ENCODE results near the gene AHI1. TPM values are rescaled to one million over a fixed set of nuclear protein-coding genes. Genes with fewer than 3 reads are reported as not detected.

AHI1 gene
- total and polyA plus RNA-seq, 2 donors (not counting 1 experiment from before 2014, with no cell fraction given): 8.3 to 61.7 TPM

DNA sequence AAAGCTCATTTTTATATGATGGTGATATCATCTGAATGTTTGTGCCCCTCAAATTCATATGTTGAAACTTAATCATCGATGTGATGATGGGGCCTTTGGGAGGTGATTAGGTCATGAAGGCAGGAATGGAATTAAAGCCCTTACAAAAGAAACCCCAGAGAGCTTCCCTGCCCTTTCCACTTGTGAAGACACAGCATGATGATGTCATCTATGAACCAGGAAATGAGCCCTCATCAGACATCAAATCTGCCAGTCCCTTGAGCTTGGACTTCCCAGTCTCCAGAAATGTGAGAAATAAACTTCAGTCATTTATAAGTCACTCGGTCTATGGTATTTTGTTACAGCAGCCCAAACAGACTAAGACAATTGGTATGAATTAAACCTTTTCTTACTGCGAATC is 163.4 kb downstream of the AHI1 start:
- no peak overlapping the region for H3K27ac ChIP-seq (ENCODE audit: low read length in 2 of 2)
- no peaks in the 10 kb centered on the region for H3K36me3 ChIP-seq (replicated peaks in 1 of 2; ENCODE audit: control extremely low read depth in 1 of 2, control insufficient read depth in 1 of 2, extremely low read depth in 1 of 2, insufficient read depth in 2 of 2, low read length in 1 of 2)
- no peaks in the 10 kb centered on the region for H3K4me1 Mint-ChIP-seq
- no peak overlapping the region for H3K27ac Mint-ChIP-seq
- DNase-seq (no peak), ATAC-seq (ENCODE audit: low read depth) (no peak)
- H4K20me1 ChIP-seq (ENCODE audit: control insufficient read depth, insufficient read depth, low read length, poor library complexity, severe bottlenecking): no peaks in the 10 kb centered on the region
- TF ChIP-seq, protein P1, sequence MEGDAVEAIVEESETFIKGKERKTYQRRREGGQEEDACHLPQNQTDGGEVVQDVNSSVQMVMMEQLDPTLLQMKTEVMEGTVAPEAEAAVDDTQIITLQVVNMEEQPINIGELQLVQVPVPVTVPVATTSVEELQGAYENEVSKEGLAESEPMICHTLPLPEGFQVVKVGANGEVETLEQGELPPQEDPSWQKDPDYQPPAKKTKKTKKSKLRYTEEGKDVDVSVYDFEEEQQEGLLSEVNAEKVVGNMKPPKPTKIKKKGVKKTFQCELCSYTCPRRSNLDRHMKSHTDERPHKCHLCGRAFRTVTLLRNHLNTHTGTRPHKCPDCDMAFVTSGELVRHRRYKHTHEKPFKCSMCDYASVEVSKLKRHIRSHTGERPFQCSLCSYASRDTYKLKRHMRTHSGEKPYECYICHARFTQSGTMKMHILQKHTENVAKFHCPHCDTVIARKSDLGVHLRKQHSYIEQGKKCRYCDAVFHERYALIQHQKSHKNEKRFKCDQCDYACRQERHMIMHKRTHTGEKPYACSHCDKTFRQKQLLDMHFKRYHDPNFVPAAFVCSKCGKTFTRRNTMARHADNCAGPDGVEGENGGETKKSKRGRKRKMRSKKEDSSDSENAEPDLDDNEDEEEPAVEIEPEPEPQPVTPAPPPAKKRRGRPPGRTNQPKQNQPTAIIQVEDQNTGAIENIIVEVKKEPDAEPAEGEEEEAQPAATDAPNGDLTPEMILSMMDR (IDR thresholded peaks at IDR 0.05): no peak
- H3K4me2 ChIP-seq (replicated peaks; ENCODE audit: low read depth, low read length, poor library complexity, severe bottlenecking): no peak overlapping the region
- no peak overlapping the region for H3K9ac ChIP-seq (ENCODE audit: low read length)
- H3K9me3 Mint-ChIP-seq (ENCODE audit: insufficient read depth): no peaks in the 10 kb centered on the region
- ChIA-PET POLR2A (no interaction called here), CTCF (no interaction called here)
- H2AFZ ChIP-seq (ENCODE audit: insufficient read depth, low read depth, low read length, poor library complexity, severe bottlenecking): no peak overlapping the region
- no CpG with 5 or more reads among the region's 3 CpGs for WGBS (ENCODE audit: insufficient coverage)
- H3K4me3 Mint-ChIP-seq: no peak overlapping the region
- no peak overlapping the region for H3K4me3 ChIP-seq (ENCODE audit: control extremely low read depth in 1 of 5, extremely low read depth in 1 of 5, insufficient read depth in 1 of 5, low read depth in 2 of 5, low read length in 4 of 5)
- no peaks in the 10 kb centered on the region for H3K4me1 ChIP-seq (ENCODE audit: control insufficient read depth in 2 of 2, insufficient read depth in 2 of 2, low read length in 2 of 2)
- H3K27me3 ChIP-seq (replicated peaks in 1 of 4; ENCODE audit: control extremely low read depth in 1 of 4, control insufficient read depth in 3 of 4, insufficient read depth in 4 of 4, low read length in 3 of 4): no peaks in the 10 kb centered on the region
- intact Hi-C loops (cut with micrococcal nuclease): no loop called here
- no peaks in the 10 kb centered on the region for H3K27me3 Mint-ChIP-seq
- no peaks in the 10 kb centered on the region for H3K9me3 ChIP-seq (ENCODE audit: control extremely low read depth in 1 of 3, control insufficient read depth in 2 of 3, insufficient read depth in 1 of 3, low read length in 2 of 3)
- no peaks in the 10 kb centered on the region for H3K79me2 ChIP-seq (ENCODE audit: control insufficient read depth, insufficient read depth, low read length)

DNA sequence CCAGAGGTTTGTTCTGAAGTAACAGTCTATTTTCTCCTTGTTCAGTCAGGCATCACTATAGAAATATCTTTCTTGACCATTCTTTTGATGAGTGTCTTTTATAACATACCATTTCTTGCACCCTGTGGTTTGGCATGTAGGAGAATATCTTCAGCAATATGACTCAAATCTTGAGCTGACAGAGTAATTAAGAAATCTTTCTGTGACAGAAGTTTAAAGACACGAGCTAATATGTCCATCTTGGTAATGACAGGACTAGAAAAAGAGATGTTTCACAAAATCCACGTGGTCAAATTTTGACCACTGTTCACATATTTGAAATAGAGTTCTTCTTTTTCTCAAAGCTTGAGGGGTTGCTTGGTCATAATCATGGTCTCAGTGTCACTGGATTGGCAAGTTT is 166.5 kb downstream of the AHI1 start:
- Histone ChIP-seq H3K4me3 (ENCODE audit: control extremely low read depth in 1 of 5, extremely low read depth in 1 of 5, insufficient read depth in 1 of 5, low read depth in 2 of 5, low read length in 4 of 5) (no peak overlapping the region), H3K27ac (ENCODE audit: low read length in 2 of 2) (no peak overlapping the region), H3K4me2 (replicated peaks; ENCODE audit: low read depth, low read length, poor library complexity, severe bottlenecking) (no peak overlapping the region), H3K36me3 (replicated peaks in 1 of 2; ENCODE audit: control extremely low read depth in 1 of 2, control insufficient read depth in 1 of 2, extremely low read depth in 1 of 2, insufficient read depth in 2 of 2, low read length in 1 of 2) (peaks cover 0 to 1% of the 10 kb centered on the region in 2 experiments), H3K9me3 (ENCODE audit: control extremely low read depth in 1 of 3, control insufficient read depth in 2 of 3, insufficient read depth in 1 of 3, low read length in 2 of 3) (no peaks in the 10 kb centered on the region), H3K9ac (ENCODE audit: low read length) (no peak overlapping the region), H2AFZ (ENCODE audit: insufficient read depth, low read depth, low read length, poor library complexity, severe bottlenecking) (no peak overlapping the region), H4K20me1 (ENCODE audit: control insufficient read depth, insufficient read depth, low read length, poor library complexity, severe bottlenecking) (no peaks in the 10 kb centered on the region), H3K79me2 (ENCODE audit: control insufficient read depth, insufficient read depth, low read length) (no peaks in the 10 kb centered on the region), H3K27me3 (replicated peaks in 1 of 4; ENCODE audit: control extremely low read depth in 1 of 4, control insufficient read depth in 3 of 4, insufficient read depth in 4 of 4, low read length in 3 of 4) (no peaks in the 10 kb centered on the region), H3K4me1 (ENCODE audit: control insufficient read depth in 2 of 2, insufficient read depth in 2 of 2, low read length in 2 of 2) (no peaks in the 10 kb centered on the region)
- DNase-seq (no peak), ATAC-seq (ENCODE audit: low read depth) (no peak)
- H3K4me1 Mint-ChIP-seq: no peaks in the 10 kb centered on the region
- H3K27me3 Mint-ChIP-seq: no peaks in the 10 kb centered on the region
- POLR2A ChIA-PET: no interaction called here
- no peak overlapping the region for H3K27ac Mint-ChIP-seq
- TF ChIP-seq EZH2 (IDR thresholded peaks at IDR 0.05; ENCODE audit: borderline replicate concordance, insufficient read depth, low read depth, low read length, poor library complexity, severe bottlenecking): no peak
- TF ChIP-seq, protein P1 (IDR thresholded peaks at IDR 0.05): no peak
- WGBS (ENCODE audit: insufficient coverage): no CpG with 5 or more reads among the region's 2 CpGs
- intact Hi-C loops (cut with micrococcal nuclease): no loop called here
- CTCF ChIA-PET: no interaction called here
- no peak overlapping the region for H3K4me3 Mint-ChIP-seq
- H3K9me3 Mint-ChIP-seq (ENCODE audit: insufficient read depth): no peaks in the 10 kb centered on the region

All from B cell (primary cell).